ENCODE data around the gene PDE4D. TPM values are rescaled to one million over a fixed set of nuclear protein-coding genes. Genes with fewer than 3 reads are reported as not detected.

The PDE4D gene
- total and polyA plus RNA-seq, 11 donors: 5.2 to 68.3 (median 42.1) TPM

GRCh38 chr5:59241552-59241951 is 652.0 kb downstream of the PDE4D start:
- no peaks in the 10 kb centered on the region for H3K27me3 ChIP-seq
- ATAC-seq: no peak
- no peak for DNase-seq
- no peaks in the 10 kb centered on the region for H3K9me3 ChIP-seq
- TF ChIP-seq POLR2A (IDR thresholded peaks at IDR 0.05) (no peak), CTCF (IDR thresholded peaks at IDR 0.05) (no peak)
- H3K4me3 ChIP-seq: no peak overlapping the region
- H3K27ac ChIP-seq: no peak overlapping the region
- H3K4me1 ChIP-seq: peaks cover 0 to 45% (median 17%) of the 10 kb centered on the region in 12 donors
- intact Hi-C loops (cut with DNase I): no loop called here
- no peaks in the 10 kb centered on the region for H3K36me3 ChIP-seq
- 54 to 63% (median 56%) methylated on average over 1 of the region's 1 CpG for WGBS, 4 donors

- Histone ChIP-seq H3K27me3 (no peaks in the 10 kb centered on the region), H3K27ac (no peak overlapping the region), H3K9me3 (no peaks in the 10 kb centered on the region), H3K4me3 (no peak overlapping the region), H3K36me3 (no peaks in the 10 kb centered on the region), H3K4me1 (peaks cover 0 to 50% (median 18%) of the 10 kb centered on the region in 12 donors)
- intact Hi-C loops (cut with DNase I): no loop called here
- ATAC-seq (no peak), DNase-seq (no peak)
- no peak for TF ChIP-seq POLR2A (IDR thresholded peaks at IDR 0.05)
- 90 to 94% (median 93%) methylated on average over 1 of the region's 1 CpG for WGBS, 4 donors
Observed at GRCh38 chr5:59241119-59241518, 652.4 kb downstream of the PDE4D start.

- DNase-seq: no peak
- H3K27ac ChIP-seq: no peak overlapping the region
- H3K9me3 ChIP-seq: no peaks in the 10 kb centered on the region
- H3K36me3 ChIP-seq: no peaks in the 10 kb centered on the region
- H3K27me3 ChIP-seq: no peaks in the 10 kb centered on the region
- intact Hi-C loops (cut with DNase I): no loop called here
- 85 to 89% (median 89%) methylated on average over 3 of the region's 3 CpGs for whole genome bisulfite sequencing, 4 donors
- no peak for ATAC-seq
- H3K4me1 ChIP-seq: peaks cover 0 to 54% (median 11%) of the 10 kb centered on the region in 12 donors
- H3K4me3 ChIP-seq: no peak overlapping the region
- TF ChIP-seq CTCF (IDR thresholded peaks at IDR 0.05) (no peak), POLR2A (IDR thresholded peaks at IDR 0.05) (no peak)
Observed at GRCh38 chr5:59238126-59238902, 655.2 kb downstream of the PDE4D start.

GRCh38 chr5:59236986-59237385 is 656.5 kb downstream of the PDE4D start:
- peaks cover 0 to 54% (median 11%) of the 10 kb centered on the region in 12 donors for H3K4me1 ChIP-seq

More at GRCh38 chr5:59236986-59237385, 656.5 kb downstream of the PDE4D start:
- TF ChIP-seq POLR2A (IDR thresholded peaks at IDR 0.05) (no peak), CTCF (IDR thresholded peaks at IDR 0.05) (no peak)
- H3K9me3 ChIP-seq: no peaks in the 10 kb centered on the region
- intact Hi-C loops (cut with DNase I): no loop called here
- H3K27me3 ChIP-seq: no peaks in the 10 kb centered on the region
- no peak for ATAC-seq
- H3K27ac ChIP-seq: peak overlapping the region in 1 of 12 donors; percentile 7
- H3K36me3 ChIP-seq: no peaks in the 10 kb centered on the region
- H3K4me3 ChIP-seq: no peak overlapping the region
- DNase-seq: no peak

All from heart left ventricle (tissue), 16 donors.